ENCODE data around the gene WASF3.

The WASF3 gene

DNA sequence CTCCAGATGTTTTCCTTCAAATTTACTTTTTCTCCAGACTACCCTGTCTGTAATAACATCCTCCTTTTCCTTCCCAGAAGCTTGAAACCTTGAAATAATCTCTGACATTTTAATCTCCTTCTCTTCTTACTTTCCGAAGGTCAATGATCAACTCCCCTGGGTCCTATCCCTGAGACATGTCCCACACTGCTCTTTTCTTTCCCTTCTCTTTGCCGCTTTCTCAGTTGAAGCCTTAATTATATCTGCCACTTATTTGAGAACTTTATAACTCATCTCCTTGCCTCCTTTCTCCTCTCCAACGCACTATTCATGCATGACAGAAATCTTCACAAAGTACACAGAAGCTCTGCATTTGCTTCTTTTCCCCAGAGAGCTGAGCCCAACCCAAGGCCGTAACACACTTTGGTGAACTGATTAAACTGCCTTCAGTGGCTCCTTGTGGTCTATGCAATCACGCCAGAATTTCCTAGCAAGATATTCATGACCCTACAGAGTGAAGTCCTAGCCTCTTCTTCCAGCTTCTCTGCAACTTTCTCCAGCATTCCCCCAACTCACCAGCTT is 9.2 kb upstream of the WASF3 start:
- DNase-seq (ENCODE audit: low read depth in 2 of 2), result no peak

DNA sequence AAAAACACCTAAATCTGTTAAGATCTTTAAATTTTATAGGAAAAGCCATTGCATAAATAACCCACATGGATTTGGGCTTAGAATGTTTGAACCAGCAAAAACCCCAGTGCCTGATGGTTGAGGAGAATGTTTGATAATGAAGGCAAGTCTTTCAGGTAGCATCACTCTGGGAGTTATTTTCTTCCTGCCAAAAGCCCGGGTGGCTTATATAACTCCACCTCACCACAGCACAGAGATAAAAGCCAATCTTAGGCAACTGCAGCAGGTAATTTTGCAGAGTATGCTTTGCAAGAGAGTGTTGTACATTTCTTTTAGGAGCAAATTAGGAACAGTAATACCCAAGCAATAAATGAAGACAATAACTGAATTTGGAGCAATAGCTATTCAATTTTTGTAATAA is 7.8 kb upstream of the WASF3 start:
- no peak for DNase-seq (ENCODE audit: low read depth in 2 of 2)

GRCh38 chr13:26551255-26551860 is 6.1 kb upstream of the WASF3 start:
- no peak for DNase-seq (ENCODE audit: low read depth in 2 of 2)

GRCh38 chr13:26555413-26555812 is 2.1 kb upstream of the WASF3 start:
- DNase-seq (ENCODE audit: low read depth in 2 of 2), result no peak

- DNase-seq (ENCODE audit: low read depth in 2 of 2), result no peak
These were observed 461 bp upstream of the WASF3 start for GRCh38 chr13:26557051-26557392.

GRCh38 chr13:26558074-26558805 is 757 bp downstream of the WASF3 start:
- no peak for DNase-seq (ENCODE audit: low read depth in 2 of 2)

DNA sequence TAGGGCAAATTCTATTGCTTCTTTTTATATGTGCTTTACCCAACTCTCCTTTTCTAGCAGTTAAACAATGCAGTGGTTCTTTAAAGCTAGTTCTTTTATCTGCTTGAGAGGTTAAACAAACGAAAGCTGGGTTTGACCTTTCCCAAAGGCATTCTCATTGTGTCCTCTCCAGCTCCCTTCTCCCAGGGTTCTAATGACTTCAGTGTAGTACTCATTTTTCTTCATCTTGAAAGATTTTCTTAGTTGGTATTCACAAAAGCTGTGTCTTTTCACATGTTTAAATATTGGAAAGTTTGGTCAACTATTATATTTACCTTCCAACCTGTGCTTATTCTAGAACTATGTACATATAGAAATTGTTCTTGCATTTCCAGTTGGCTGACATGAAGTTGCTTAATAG is 1.5 kb downstream of the WASF3 start:
- DNase-seq (ENCODE audit: low read depth in 2 of 2), result no peak

GRCh38 chr13:26560456-26560855 is 3.0 kb downstream of the WASF3 start:
- no peak for DNase-seq (ENCODE audit: low read depth in 2 of 2)

GRCh38 chr13:26561067-26561466 is 3.6 kb downstream of the WASF3 start:
- DNase-seq (ENCODE audit: low read depth in 2 of 2), result no peak

GRCh38 chr13:26561651-26562511 is 4.4 kb downstream of the WASF3 start:
- DNase-seq (ENCODE audit: low read depth in 2 of 2), result no peak

DNA sequence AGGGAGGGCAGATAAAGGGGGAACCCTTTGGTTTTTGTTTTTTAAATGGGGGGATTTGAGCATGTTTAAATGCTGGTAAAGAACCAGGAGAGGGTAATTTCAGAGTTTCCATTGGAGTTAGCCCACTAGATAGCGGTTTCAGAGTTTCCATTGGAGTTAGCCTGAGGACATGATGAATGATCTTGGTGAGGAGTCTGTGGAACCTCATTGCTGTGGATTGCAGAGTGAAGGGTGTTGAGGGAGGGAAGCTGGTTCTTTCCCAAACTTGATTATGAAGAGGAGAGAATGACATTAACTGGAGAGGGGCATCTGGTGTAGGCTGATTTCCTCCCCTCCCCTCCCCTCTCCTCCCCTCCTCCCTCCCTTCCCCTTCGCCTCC is 5.0 kb downstream of the WASF3 start:
- no peak for DNase-seq (ENCODE audit: low read depth in 2 of 2)

DNA sequence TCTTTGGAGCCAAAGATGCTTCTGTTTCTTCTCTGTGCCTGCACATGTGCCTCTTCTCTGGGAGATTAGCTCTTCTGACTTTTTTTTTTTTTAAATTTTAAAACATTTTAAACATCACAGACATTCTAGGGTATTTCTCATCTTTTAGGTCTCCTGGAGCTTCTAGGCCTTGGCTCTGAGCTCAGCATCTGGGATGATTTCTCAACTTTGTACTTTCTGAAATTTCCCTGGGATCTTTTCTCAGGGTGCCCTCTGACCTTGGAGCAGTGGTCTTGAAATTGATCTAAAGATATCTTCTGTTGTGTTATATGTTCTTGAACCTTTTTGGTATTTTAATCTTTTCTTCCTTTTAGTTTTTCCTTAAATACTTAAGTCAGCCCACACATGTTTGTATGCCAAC is 6.2 kb downstream of the WASF3 start:
- DNase-seq (ENCODE audit: low read depth in 2 of 2), result no peak

- no peak for DNase-seq (ENCODE audit: low read depth in 2 of 2)
These were observed 10.8 kb downstream of the WASF3 start for GRCh38 chr13:26568132-26568815.

DNA sequence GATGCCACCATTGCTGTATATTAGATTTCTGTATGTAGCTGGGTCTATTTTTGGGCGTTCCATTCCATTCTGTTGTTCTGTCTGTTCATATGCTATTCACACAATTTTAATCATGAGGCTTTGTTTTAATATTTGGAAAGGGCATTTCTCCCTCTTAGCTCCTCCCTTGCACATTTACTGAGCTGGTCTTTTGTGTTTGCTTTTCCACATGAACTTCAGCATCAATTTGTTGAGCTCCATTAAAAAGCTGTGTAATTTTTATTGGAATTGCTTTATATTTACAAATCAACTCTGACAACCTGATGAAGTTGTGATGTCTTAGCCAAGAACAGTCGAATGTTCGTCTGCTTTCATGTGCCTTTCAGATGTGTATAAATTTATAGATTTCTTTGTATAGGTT is 14.0 kb downstream of the WASF3 start:
- DNase-seq (ENCODE audit: low read depth in 2 of 2), result no peak

DNA sequence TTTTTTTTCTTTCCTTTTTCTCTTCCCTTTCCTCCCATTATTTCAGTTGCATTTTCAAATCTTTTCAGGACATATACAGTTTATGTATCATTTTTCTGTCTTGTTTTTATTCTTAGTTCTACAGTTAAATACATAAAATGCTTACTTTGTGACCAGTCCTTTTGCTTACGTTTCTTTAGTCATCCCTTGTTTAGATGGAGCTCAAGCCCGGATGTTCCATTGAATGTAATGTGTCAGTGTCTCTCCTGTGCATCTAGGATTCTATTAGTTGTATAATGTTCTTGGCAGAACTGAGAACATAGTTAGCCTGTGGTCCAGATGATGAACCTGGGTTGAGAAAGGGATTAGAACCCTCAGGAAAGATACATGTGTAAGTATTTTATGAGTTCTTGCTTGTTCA is 17.8 kb downstream of the WASF3 start:
- DNase-seq (ENCODE audit: low read depth in 2 of 2), result no peak

GRCh38 chr13:26579580-26579979 is 22.1 kb downstream of the WASF3 start:
- DNase-seq (ENCODE audit: low read depth in 2 of 2), result no peak

DNA sequence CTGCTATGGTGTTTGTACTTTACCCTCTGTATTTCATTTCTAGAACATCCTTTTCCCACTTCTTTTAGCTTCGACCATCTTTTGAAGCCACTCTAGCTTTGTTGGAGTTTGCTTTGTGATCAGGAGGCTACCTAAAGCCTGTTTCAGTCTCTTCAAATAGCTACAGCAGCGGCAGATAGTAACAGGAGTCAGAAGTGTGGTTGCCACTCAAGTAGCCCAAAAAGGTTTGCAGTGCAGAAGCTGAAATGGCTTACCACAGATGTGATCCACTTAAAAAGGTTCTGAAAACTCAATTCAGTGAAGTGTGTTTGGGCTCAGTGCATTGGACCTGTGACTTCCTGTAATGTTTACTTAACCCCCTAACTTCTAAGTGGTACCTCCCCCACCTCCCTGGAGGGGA is 26.2 kb downstream of the WASF3 start:
- DNase-seq (ENCODE audit: low read depth in 2 of 2), result no peak

DNA sequence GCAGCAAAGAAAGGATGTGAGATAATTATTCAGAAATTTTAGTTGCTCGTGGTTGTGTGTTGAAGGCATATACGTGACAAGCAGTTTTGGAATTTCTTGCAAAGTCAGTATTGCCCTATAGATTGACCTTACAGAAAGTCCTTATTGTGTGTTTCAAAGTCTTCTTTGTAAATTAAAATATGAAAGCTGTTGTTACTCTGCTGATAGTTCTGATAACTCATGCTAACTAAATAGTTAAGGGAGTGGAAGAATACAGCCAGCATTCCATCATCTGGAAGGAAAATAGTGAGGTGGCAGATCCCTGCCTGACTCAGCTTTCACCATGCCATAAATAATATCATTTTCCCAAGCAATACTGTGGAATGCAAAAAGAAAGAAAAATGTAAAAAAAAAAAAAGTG is 27.2 kb downstream of the WASF3 start:
- DNase-seq (ENCODE audit: low read depth in 2 of 2), result no peak

- DNase-seq (ENCODE audit: low read depth in 2 of 2), result no peak
These were observed 27.7 kb downstream of the WASF3 start for GRCh38 chr13:26585136-26585535.

DNA sequence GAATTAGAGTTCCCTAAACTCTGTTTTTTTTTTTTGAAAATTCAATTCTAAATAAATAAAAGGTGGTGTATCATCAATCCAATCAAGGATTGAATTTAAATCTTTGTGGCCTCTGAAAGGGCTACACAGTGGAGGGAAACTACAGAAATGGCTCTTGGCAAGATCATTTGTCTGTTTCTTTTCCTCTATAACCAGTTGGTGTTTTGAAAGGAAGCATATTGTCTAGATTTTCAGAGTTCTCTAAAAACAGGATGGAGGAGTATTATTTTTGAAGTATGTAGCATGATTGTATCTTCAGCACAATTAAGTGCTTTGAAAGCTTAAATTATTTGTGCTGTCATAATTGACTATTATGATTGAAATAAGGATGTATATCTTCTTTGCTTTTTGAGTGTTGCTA is 29.8 kb downstream of the WASF3 start:
- no peak for DNase-seq (ENCODE audit: low read depth in 2 of 2)

- DNase-seq (ENCODE audit: low read depth in 2 of 2), result no peak
These were observed 31.7 kb downstream of the WASF3 start for GRCh38 chr13:26589226-26589625.

- no peak for DNase-seq (ENCODE audit: low read depth in 2 of 2)
These were observed 32.3 kb downstream of the WASF3 start for GRCh38 chr13:26589754-26590153.

Data from stimulated activated CD8-positive, alpha-beta memory T cell treated with anti-CD3 and anti-CD28 coated beads, Interleukin-7, amount 100 ng/mL, for 1 hour (primary cell).